ENCODE data around the gene PTPN5.

PTPN5 gene

DNA sequence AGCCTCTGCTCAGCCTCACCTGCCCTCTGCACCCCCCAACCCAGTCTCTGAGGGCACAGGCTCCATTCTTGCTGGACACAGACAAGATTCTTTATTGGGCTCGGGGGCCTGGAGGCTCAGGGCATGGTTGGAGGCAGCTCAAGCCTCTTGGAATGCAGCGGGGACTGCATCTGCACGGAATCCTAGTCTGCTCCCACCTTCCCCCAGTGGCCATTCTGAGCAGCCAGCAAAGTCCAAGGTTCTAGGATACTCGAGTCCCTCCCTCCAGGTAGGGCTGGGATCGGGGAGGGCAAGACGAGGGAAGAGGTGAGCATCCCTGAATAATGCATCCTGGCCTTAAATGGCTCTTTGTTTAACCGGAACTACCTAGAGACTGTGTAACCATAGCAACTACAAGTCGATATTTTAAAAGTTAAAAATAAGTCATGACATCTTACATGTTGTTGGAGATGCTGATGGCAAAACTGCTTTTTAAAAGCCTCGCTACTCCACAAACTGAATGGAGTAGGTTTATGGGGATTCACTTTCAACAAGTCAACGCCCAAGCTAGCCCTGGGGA lies 54.9 kb downstream of the PTPN5 start:
- no peak for DNase-seq

- no peak for DNase-seq
These were observed 58.4 kb downstream of the PTPN5 start for GRCh38 chr11:18733202-18733601.

GRCh38 chr11:18731949-18732821 lies 59.4 kb downstream of the PTPN5 start:
- peak; percentile 52 to 72 for DNase-seq

GRCh38 chr11:18731441-18731840 lies 60.2 kb downstream of the PTPN5 start:
- no peak for DNase-seq

GRCh38 chr11:18730020-18730419 lies 61.6 kb downstream of the PTPN5 start:
- DNase-seq, result no peak

DNA sequence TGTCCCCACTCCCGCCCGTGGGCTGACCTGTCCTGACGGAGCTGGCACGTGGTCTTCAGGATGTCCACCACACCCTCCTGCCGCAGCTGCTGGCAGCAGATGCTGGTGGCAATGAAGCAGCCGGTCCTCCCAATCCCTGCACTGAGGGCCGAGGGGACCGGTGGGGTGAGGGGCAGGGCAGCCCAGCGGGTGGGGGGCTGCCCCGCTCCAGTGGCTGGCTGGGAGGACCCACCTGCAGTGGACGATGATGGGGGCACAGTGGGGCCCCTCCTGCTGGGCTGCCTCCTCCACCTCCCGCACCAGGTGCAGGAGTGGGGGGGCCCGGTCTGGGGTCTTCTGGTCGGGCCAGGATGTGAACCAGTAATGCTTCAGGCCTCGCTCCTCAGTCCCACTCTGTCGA lies 62.2 kb downstream of the PTPN5 start:
- no peak for DNase-seq

- no peak for DNase-seq
These were observed 62.9 kb downstream of the PTPN5 start for GRCh38 chr11:18728658-18729057.

DNA sequence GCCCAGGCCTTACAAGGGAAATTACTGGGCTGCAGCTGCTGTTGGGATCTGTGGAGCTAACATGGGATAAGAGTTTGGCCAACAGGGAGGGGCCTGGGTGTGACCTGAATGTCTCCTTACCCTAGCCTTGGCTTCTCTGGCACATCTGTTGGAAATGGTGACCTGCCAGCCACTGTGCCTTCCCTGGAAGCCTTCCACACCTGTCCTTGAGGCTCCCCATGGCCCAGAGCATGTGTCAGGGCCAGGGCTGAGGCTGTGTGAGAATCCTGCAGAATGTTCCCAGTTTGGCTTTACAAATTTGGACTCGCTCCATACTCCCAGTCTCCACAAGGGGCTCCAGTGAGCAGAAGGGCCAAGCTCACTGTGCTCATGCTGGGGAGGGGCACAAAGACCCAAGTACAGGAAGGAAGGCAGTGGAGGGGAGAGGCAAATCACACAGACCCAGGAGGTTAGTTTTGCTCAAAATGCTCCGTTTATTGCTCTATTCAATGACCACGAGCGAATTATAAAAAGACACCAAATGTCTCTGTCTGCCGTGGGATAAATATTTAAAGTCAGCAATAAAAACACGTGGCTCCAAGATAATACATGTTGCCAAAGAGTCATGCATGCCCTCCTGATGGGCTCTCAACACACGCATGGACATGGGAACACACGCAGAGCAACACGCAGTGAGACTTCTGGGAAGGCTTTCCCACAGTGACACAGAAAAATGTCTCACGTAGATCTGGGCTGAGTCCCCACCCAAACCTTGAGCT lies 63.9 kb downstream of the PTPN5 start:
- peak; percentile 43 to 59 for DNase-seq

GRCh38 chr11:18726040-18726439 lies 65.6 kb downstream of the PTPN5 start, which contains the start of gene IGSF22:
IGSF22 (minus strand) TSS chr11:18726188; CDS start chr11:18724236, 1,952 bp downstream.
- no peak for DNase-seq

DNA sequence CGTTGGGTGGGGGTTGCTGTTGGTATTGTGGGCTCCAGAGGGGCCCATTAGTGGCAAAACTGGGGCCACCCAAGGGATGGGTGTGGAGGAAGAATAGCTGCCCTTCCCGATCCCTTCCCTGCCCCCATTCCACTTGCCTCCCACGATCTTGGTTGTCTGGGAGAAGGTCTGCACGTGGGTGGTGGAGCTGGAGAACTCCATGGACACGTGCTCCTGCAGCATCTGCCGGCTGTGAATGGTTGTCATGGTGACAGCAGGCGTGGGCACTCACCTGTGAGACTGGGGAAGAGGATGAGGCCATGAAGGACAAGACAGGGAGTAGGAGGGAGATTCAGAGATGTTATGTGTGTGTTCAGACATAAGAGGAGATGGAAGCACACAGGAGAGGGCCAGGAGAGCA lies 67.6 kb downstream of the PTPN5 start:
- no peak for DNase-seq

- no peak for DNase-seq
These were observed 69.3 kb downstream of the PTPN5 start for GRCh38 chr11:18722293-18722637.

DNA sequence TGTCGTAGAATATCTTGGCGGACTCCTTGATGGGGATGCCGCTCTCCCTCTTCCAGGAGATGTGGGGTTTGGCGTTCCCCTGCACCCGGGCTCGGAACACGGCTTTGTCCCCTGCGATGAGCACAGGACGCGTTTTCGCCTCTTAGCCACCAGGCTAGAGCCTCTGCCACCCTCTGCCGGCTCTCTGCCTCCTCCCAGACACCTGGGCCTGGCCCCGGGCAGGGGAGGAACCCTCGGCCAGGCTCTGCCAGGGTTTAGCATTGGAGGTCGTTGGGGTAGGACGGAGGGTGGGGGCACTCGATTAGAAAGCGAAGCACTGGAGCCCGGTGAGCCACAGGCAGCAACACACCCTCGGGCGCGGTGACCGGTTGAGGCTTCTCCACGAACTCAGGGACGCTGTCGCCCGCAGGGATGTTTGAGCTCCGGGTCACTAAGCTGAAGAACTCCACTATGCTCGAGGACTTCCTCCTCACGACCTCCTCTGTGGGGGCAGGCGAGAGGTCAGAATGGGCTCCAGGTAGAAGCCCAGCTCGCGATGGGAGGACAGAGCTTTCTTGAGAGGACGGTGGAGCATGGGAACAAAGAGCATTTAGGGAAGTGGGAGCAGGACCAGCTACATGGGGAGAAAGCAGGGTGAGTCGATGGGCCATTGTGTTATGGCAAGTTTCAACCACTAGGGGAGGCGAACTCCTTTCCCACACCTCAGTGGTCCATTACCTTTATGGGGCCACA lies 69.9 kb downstream of the PTPN5 start:
- peak; percentile 49 to 61 for DNase-seq

GRCh38 chr11:18720808-18721560 lies 70.6 kb downstream of the PTPN5 start:
- DNase-seq, result peak; percentile 84 to 86

- no peak for DNase-seq
These were observed 71.3 kb downstream of the PTPN5 start for GRCh38 chr11:18720091-18720807.

DNA sequence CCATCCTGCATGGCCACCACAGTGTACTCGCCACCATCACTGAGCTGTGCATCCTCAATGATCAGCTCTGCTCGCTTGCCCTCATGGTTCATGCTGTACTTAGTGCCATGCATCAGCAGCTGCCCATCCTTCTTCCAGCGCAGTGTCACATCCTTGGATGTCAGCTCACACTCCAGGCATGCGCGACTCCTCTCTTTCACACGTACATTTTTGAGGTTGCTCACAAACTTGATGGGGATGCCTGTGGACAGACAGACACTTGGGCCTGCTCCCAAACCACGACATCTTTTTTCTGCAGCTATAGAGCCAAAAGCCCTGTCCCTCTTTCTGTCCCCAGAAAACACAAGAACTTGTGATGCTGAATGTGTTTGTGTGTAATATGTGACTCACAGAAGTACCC lies 76.1 kb downstream of the PTPN5 start:
- DNase-seq, result no peak

- DNase-seq, result no peak
These were observed 77.2 kb downstream of the PTPN5 start for GRCh38 chr11:18714443-18714780.

GRCh38 chr11:18713646-18714442 lies 77.8 kb downstream of the PTPN5 start:
- DNase-seq, result no peak

DNA sequence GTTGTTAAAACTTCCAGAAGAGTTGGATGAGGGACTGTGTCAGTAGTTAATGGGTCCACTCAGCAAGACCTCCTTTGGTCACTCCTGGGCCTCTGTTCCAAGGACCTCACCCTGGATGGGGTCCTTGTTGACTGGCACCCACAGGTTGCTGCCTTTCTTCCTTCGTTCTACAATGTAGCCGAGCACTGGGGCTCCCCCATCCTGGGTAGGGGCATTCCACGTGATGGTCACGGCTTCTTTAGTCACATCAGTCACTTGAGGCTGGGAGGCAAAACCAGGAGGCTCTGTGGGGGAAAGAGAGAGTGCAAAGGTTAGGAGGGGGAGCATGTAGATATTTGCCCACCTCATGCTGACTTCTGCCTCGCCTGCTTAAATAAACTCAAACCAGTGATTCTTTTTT lies 81.1 kb downstream of the PTPN5 start:
- DNase-seq, result no peak

DNA sequence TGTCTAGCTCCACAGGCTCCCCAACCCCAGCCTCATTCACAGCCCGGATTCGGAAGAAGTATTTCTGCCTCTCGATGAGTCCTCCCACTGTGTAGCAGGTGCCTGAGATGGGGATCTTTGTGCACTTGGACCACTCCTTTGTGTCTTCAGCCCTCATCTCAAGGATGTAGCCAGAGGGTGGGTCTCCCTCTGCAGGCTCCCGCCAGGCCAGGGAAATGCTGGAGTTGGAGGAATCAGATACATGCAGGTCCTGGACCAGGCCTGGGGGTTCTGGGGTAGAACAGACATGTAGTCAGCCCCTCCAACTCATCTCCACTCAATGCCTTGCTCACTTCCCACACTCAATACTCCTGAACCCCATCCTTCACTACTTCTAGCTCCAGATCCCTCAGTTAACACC lies 82.2 kb downstream of the PTPN5 start:
- no peak for DNase-seq

- DNase-seq, result no peak
These were observed 83.7 kb downstream of the PTPN5 start for GRCh38 chr11:18707811-18708340.
